ENCODE measurements around the gene BOD1L1.

DNA sequence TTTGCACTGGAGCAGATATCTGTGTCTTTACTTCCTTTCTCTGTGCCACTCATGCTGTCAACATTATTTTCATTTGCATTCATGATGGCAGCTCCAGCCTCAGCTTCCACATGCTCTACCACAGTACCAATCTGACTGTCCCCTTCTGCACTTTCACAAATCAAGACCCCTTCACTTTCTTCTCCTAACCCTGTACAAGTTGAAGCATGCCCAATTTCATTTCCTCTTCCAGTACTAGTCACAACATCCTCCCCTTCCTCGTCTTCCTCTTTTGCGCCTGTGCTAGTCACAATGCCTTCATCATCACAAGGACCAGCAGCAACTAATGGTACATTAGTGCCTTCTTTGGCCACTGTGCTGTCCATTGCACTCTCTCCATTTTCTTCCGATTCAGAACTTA, 26.5 kb downstream of the BOD1L1 start:
- TF ChIP-seq, protein P1, sequence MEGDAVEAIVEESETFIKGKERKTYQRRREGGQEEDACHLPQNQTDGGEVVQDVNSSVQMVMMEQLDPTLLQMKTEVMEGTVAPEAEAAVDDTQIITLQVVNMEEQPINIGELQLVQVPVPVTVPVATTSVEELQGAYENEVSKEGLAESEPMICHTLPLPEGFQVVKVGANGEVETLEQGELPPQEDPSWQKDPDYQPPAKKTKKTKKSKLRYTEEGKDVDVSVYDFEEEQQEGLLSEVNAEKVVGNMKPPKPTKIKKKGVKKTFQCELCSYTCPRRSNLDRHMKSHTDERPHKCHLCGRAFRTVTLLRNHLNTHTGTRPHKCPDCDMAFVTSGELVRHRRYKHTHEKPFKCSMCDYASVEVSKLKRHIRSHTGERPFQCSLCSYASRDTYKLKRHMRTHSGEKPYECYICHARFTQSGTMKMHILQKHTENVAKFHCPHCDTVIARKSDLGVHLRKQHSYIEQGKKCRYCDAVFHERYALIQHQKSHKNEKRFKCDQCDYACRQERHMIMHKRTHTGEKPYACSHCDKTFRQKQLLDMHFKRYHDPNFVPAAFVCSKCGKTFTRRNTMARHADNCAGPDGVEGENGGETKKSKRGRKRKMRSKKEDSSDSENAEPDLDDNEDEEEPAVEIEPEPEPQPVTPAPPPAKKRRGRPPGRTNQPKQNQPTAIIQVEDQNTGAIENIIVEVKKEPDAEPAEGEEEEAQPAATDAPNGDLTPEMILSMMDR (IDR thresholded peaks at IDR 0.05), result no peak
- no peak for TF ChIP-seq POLR2A (IDR thresholded peaks at IDR 0.05)

Data from Peyer's patch (tissue), 4 donors.